K562 (cell line): ENCODE measurements around the gene LRMDA. TPM values are rescaled to one million over a fixed set of nuclear protein-coding genes. Genes with fewer than 3 reads are reported as not detected.

Experiments
- ATAC-seq: fragments of 200-7000 bp; cut with Tn5 transposase; 3 replicates; pipeline ENCODE4 v1.9.1; 2020; ENCODE audit warnings: moderate library complexity
- BruUV-seq: library from RNA; stranded (reverse); fragments of 400-500 nt; replicated peaks from 2 replicates; lab custom pipeline; 2021; lab: Mats Ljungman, UMichigan
- CTCF ChIA-PET: fragments of 300-600 bp; formaldehyde crosslinking; extraction: SDS; loops from one replicate; lab custom pipeline; 2021; ENCODE audit warnings: low intra/inter-chr PET ratio; lab: Yijun Ruan, JAX
- POLR2A ChIA-PET: fragments of 300-600, 350-650 bp; sonication (Branson Sonifier 250); formaldehyde crosslinking; extraction: SDS; loops from one replicate; lab custom pipeline; 2021; ENCODE audit warnings: antibody characterized with exemption, inconsistent platforms; lab: Yijun Ruan, JAX
- DNase-seq, 4 experiments: peaks; one replicate each; pipeline versions ENCODE4 v3.0.0 to v3.0.0-alpha.2; 2011 to 2018; ENCODE audit warnings: low spot score in 3 of 4, mixed read lengths in 3 of 4; ENCODE audit errors: extremely low read depth in 1 of 4
- FAIRE-seq: peaks from 2 replicates; lab custom pipeline; 2011; peaks lifted over from hg19 to GRCh38; lab: Jason Lieb, UNC
- H2AFZ ChIP-seq: 2 replicates; pipeline ENCODE4 v1.6.0; 2011; ENCODE audit warnings: low read depth, low read length, control low read depth, inconsistent platforms
- H3K27ac ChIP-seq: fragments of 200-600 bp; 3 replicates; pipeline ENCODE4 v1.8.0; 2011; ENCODE audit warnings: low read depth, mild to moderate bottlenecking, control low read depth, inconsistent platforms, low read length, moderate library complexity, mixed read lengths; ENCODE audit errors: extremely low read depth
- H3K27me3 ChIP-seq, 2 experiments: fragments of 300-600 bp in 1 of 2; 2 replicates in 1 of 2; 3 replicates in 1 of 2; pipeline versions ENCODE4 v1.6.0 to v1.8.0; 2011; ENCODE audit warnings: inconsistent platforms in 2 of 2, low read length in 2 of 2, mild to moderate bottlenecking in 1 of 2, mixed read lengths in 1 of 2, moderate library complexity in 1 of 2; ENCODE audit not compliant: control insufficient read depth in 2 of 2, insufficient read depth in 2 of 2
- H3K36me3 ChIP-seq: fragments of 300-600 bp; 3 replicates; pipeline ENCODE4 v1.8.0; 2011; ENCODE audit warnings: mild to moderate bottlenecking, low read length, inconsistent platforms; ENCODE audit not compliant: control insufficient read depth, insufficient read depth
- H3K4me1 ChIP-seq, 2 experiments: fragments of 200-600 bp in 1 of 2; replicated peaks in 1 of 2; 2 replicates in 1 of 2; 3 replicates in 1 of 2; pipeline versions ENCODE4 v1.5.1 to v1.8.0; 2011; ENCODE audit warnings: inconsistent platforms in 2 of 2, low read length in 2 of 2, mild to moderate bottlenecking in 1 of 2, mixed read lengths in 1 of 2, moderate library complexity in 1 of 2; ENCODE audit not compliant: control insufficient read depth in 2 of 2, insufficient read depth in 2 of 2
- H3K4me2 ChIP-seq: 2 replicates; pipeline ENCODE4 v1.6.1; 2011; ENCODE audit warnings: low read length, control low read depth, inconsistent platforms, mixed read lengths; ENCODE audit not compliant: insufficient read depth
- H3K4me3 ChIP-seq: fragments of 200-600 bp; sonication (generic), shearing (Covaris generic); 2 replicates; pipeline ENCODE4 v1.5.1; 2016; ENCODE audit warnings: control low read depth, inconsistent platforms
- H3K79me2 ChIP-seq: fragments of 200-600 bp; 3 replicates; pipeline ENCODE4 v1.8.0; 2011; ENCODE audit warnings: low read length, inconsistent platforms; ENCODE audit not compliant: control insufficient read depth, insufficient read depth
- H3K9ac ChIP-seq, 2 experiments: 2 replicates each; pipeline versions ENCODE4 v1.6.0 to v1.6.1; 2011; ENCODE audit warnings: low read depth in 2 of 2, low read length in 2 of 2, control low read depth in 1 of 2, inconsistent platforms in 1 of 2, mild to moderate bottlenecking in 1 of 2, mixed read lengths in 1 of 2; ENCODE audit not compliant: insufficient read depth in 1 of 2
- H3K9me1 ChIP-seq: one replicate; pipeline ENCODE4 v1.6.0; 2011; ENCODE audit warnings: inconsistent platforms, mild to moderate bottlenecking, low read length, moderate library complexity; ENCODE audit not compliant: control insufficient read depth, insufficient read depth
- H3K9me3 ChIP-seq: replicated peaks from 2 replicates; pipeline ENCODE4 v1.5.1; 2011; ENCODE audit warnings: low read depth, low read length, inconsistent platforms; ENCODE audit not compliant: control insufficient read depth, insufficient read depth
- H4K20me1 ChIP-seq: replicated peaks from 2 replicates; pipeline ENCODE4 v1.6.1; 2011; ENCODE audit warnings: low read length, inconsistent platforms, mixed read lengths; ENCODE audit not compliant: control insufficient read depth, insufficient read depth
- E2F1 ChIP-seq: sonication (generic); formaldehyde crosslinking; IDR thresholded peaks from 2 replicates; pipeline ENCODE4 v1.8.1; 2023; ENCODE audit warnings: mild to moderate bottlenecking, missing genetic modification reagents, moderate library complexity
- E2F4 ChIP-seq: sonication (generic); formaldehyde crosslinking; IDR thresholded peaks from 2 replicates; pipeline ENCODE4 v1.8.0; 2022; ENCODE audit warnings: mild to moderate bottlenecking, low read depth, missing genetic modification reagents
- FOXA1 ChIP-seq: fragments of 450-650 bp; IDR thresholded peaks from 2 replicates; pipeline ENCODE4 v1.6.1; 2016; ENCODE audit warnings: mild to moderate bottlenecking, borderline replicate concordance
- GABPB2 ChIP-seq: fragments of 250-450 bp; sonication (Bioruptor Pico); conservative IDR thresholded peaks from 2 replicates; pipeline ENCODE4 v1.5.1; 2021; ENCODE audit warnings: mild to moderate bottlenecking
- ZNF217 ChIP-seq: sonication (generic); formaldehyde crosslinking; IDR thresholded peaks from 2 replicates; pipeline ENCODE4 v1.8.0; 2022; ENCODE audit warnings: mild to moderate bottlenecking, missing genetic modification reagents
- ZNF644 ChIP-seq: fragments of 200-800 bp; sonication (Bioruptor generic); IDR thresholded peaks from 2 replicates; pipeline ENCODE4 v1.6.1; 2016; ENCODE audit warnings: low read depth, missing genetic modification characterization, missing compliant biosample characterization
- in situ Hi-C: fragments of 300-500 bp; cut with MboI; formaldehyde crosslinking; loops from 4 replicates; pipeline ENCODE4 v1.15.0; 2018; ENCODE audit warnings: inconsistent platforms, mixed read lengths
- intact Hi-C: fragments of 100-400 bp; cut with micrococcal nuclease; formaldehyde crosslinking; loops from 2 replicates; pipeline ENCODE4 v1.14.2; 2022
- polyA plus RNA-seq, 8 experiments: library from polyadenylated mRNA; depleted of rRNA in 4 of 8; stranded (reverse) in 5 of 8; unstranded in 3 of 8; fragments of >200 nt; fragmentation: Nextera tagmentation in 2 of 8; fragmentation: Illumina TruSeq in 1 of 8; extraction: Ambion mirVana in 2 of 8; extraction: Trizol in 1 of 8; gene quantifications; 2 replicates each; pipeline versions ENCODE4 v1.2.1 to v1.2.3, GENCODE V29; 2011 to 2014; ENCODE audit warnings: inconsistent platforms in 1 of 8, missing spikeins in 1 of 8
- total RNA-seq, 7 experiments: library from RNA; depleted of rRNA in 6 of 7; stranded (reverse); fragments of >200 nt in 6 of 7; fragmentation: Illumina TruSeq in 2 of 7; extraction: Trizol in 2 of 7; gene quantifications; 2 replicates each; pipeline versions ENCODE4 v1.2.1 to v1.2.3, GENCODE V29; 2011 to 2021; ENCODE audit warnings: low replicate concordance in 1 of 7

LRMDA gene
- total and polyA plus RNA-seq, 9 of the 15 experiments (the other 6 are each of a cell fraction or from before 2014, with no cell fraction given), result 0.25 TPM; not detected in 8

- H3K79me2 ChIP-seq, result no peaks in the 10 kb centered on the region
- POLR2A ChIA-PET, result no interaction called here
- TF ChIP-seq FOXA1, result no peak
- TF ChIP-seq E2F1 (CRISPR knock-in tag), result no peak
- no peak for TF ChIP-seq E2F4 (CRISPR knock-in tag)
- no peak for TF ChIP-seq GABPB2
- TF ChIP-seq ZNF217 (CRISPR knock-in tag), result no peak
- no peak for TF ChIP-seq ZNF644
- BruUV-seq, result no TSS peak
- ATAC-seq (no peak), FAIRE-seq (no peak), DNase-seq (no peak)
- no peak overlapping the region for H3K4me3 ChIP-seq
- H3K27me3 ChIP-seq, result no peaks in the 10 kb centered on the region
- H3K9me3 ChIP-seq, result no peaks in the 10 kb centered on the region
- no peaks in the 10 kb centered on the region for H3K9me1 ChIP-seq
- H2AFZ ChIP-seq, result no peak overlapping the region
- H4K20me1 ChIP-seq, result no peaks in the 10 kb centered on the region
- H3K27ac ChIP-seq, result no peak overlapping the region
- CTCF ChIA-PET, result no interaction called here
- intact Hi-C loops, result no loop called here
- H3K4me2 ChIP-seq, result no peak overlapping the region
- no peaks in the 10 kb centered on the region for H3K4me1 ChIP-seq
- in situ Hi-C loops, result no loop called here
- no peak overlapping the region for H3K9ac ChIP-seq
- H3K36me3 ChIP-seq, result no peaks in the 10 kb centered on the region
These were observed 430.2 kb downstream of the LRMDA start for GRCh38 chr10:75861582-75861981.
